Peyer's patch (tissue), 4 donors: ENCODE data around the gene TRIM39.

ENCODE experiments used
- POLR2A ChIP-seq, 2 donors: fragments of 450-650 bp; IDR thresholded peaks; one replicate each; pipeline ENCODE4 v1.5.1; 2017; ENCODE audit warnings: antibody characterized with exemption in 2 of 2, mild to moderate bottlenecking in 2 of 2, moderate library complexity in 2 of 2
- TF ChIP-seq, protein P1 (sequence below), 6 experiments: fragments of 450-650 bp in 4 of 6; fragments of 200-600 bp in 2 of 6; sonication (generic) in 1 of 6; IDR thresholded peaks; one replicate each; pipeline ENCODE4 v1.5.1; 2017 to 2019; ENCODE audit warnings: antibody characterized with exemption in 6 of 6, mild to moderate bottlenecking in 3 of 6, moderate library complexity in 1 of 6

DNA sequence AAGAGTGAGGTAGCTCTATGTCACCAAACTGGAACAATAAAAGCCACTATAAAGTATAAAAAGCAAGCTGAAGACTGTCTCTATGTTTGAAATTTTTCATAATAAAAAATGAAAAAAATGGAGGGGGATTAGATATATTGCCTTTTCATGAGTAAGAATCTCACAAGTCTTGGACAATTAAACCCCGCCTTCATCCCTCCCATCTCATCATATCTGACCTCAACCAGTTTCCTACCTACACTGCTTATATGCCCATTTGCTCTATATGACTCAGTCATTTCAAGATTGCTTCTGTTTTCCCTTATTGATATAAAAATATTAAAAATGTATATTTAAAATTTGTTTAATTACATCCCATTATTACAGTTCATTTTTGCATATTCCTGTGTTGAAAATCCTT is 2.9 kb upstream of the TRIM39 start:
- TF ChIP-seq, protein P1, sequence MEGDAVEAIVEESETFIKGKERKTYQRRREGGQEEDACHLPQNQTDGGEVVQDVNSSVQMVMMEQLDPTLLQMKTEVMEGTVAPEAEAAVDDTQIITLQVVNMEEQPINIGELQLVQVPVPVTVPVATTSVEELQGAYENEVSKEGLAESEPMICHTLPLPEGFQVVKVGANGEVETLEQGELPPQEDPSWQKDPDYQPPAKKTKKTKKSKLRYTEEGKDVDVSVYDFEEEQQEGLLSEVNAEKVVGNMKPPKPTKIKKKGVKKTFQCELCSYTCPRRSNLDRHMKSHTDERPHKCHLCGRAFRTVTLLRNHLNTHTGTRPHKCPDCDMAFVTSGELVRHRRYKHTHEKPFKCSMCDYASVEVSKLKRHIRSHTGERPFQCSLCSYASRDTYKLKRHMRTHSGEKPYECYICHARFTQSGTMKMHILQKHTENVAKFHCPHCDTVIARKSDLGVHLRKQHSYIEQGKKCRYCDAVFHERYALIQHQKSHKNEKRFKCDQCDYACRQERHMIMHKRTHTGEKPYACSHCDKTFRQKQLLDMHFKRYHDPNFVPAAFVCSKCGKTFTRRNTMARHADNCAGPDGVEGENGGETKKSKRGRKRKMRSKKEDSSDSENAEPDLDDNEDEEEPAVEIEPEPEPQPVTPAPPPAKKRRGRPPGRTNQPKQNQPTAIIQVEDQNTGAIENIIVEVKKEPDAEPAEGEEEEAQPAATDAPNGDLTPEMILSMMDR (IDR thresholded peaks at IDR 0.05): no peak
- no peak for TF ChIP-seq POLR2A (IDR thresholded peaks at IDR 0.05)
